H1 (cell line): Measurements from ENCODE around the gene LYRM7. TPM values are rescaled to one million over a fixed set of nuclear protein-coding genes. Genes with fewer than 3 reads are reported as not detected.

Source experiments
- BACH1 ChIP-seq: IDR thresholded peaks from 2 replicates; pipeline ENCODE4 v1.6.1; 2012; ENCODE audit warnings: low read length, improper control_type of control experiment
- BRCA1 ChIP-seq: IDR thresholded peaks from 2 replicates; pipeline ENCODE4 v1.6.1; 2012; ENCODE audit warnings: low read depth, low read length, improper control_type of control experiment
- CHD7 ChIP-seq: fragments of 300-600 bp; sonication (generic); IDR thresholded peaks from 2 replicates; pipeline ENCODE4 v1.7.1; 2012; ENCODE audit warnings: low read length, moderate library complexity, mild to moderate bottlenecking, inconsistent platforms; ENCODE audit not compliant: insufficient replicate concordance
- KDM5A ChIP-seq: fragments of 200-600 bp; IDR thresholded peaks from 2 replicates; pipeline ENCODE4 v1.7.1; 2012; ENCODE audit warnings: mild to moderate bottlenecking, low read length, inconsistent platforms, mixed read lengths
- NRF1 ChIP-seq: IDR thresholded peaks from 2 replicates; pipeline ENCODE4 v1.6.1; 2011; ENCODE audit warnings: mild to moderate bottlenecking, low read depth, low read length, improper control_type of control experiment
- polyA plus RNA-seq, 7 experiments: library from polyadenylated mRNA; depleted of rRNA in 3 of 7; stranded (reverse) in 5 of 7; unstranded in 2 of 7; fragments of >200 nt in 5 of 7; fragments of 200-250 nt in 2 of 7; gene quantifications; 1 replicate in 5 of 7; 2 replicates in 1 of 7; 4 replicates in 1 of 7; pipeline versions ENCODE4 v1.2.1 to v1.2.3, GENCODE V29; 2011 to 2013; ENCODE audit warnings: missing spikeins in 2 of 7, mixed read lengths in 2 of 7
- total RNA-seq: library from RNA; stranded (reverse); fragmentation: NEBNext Ultra II Directional; extraction: Animal tissue kit (Norgen Biotek cat#: 25700); gene quantifications from 2 replicates; pipeline ENCODE4 v1.2.1, GENCODE V29; 2021

Gene LYRM7
- total and polyA plus RNA-seq, 2 of the 8 experiments (the other 6 are each of a cell fraction or from before 2014, with no cell fraction given), result 1.9 to 12.6 TPM

- TF ChIP-seq CHD7, result no peak
- TF ChIP-seq BACH1, result no peak
- TF ChIP-seq NRF1, result no peak
- no peak for TF ChIP-seq BRCA1
- no peak for TF ChIP-seq KDM5A
- TF ChIP-seq, all 59 proteins: peak for 0
Measured at GRCh38 chr5:131200560-131200959, 29.8 kb downstream of the LYRM7 start (continued).
